Natural killer cell (primary cell): ENCODE measurements around the gene RBM33. TPM values are rescaled to one million over a fixed set of nuclear protein-coding genes. Genes with fewer than 3 reads are reported as not detected.
A peak's percentile ranks its signal among the peaks of the same experiment; 100 is the strongest.

ENCODE experiments used
- ATAC-seq, 3 donors: fragments of 150-1000 bp in 2 of 3; fragments of 200-7000 bp in 1 of 3; cut with Tn5 transposase; 1 replicate in 1 of 3; 2 replicates in 2 of 3; pipeline ENCODE4 v1.10.0; 2021; ENCODE audit warnings: mild to moderate bottlenecking in 2 of 3, moderate library complexity in 2 of 3
- DNase-seq, 2 donors: peaks; one replicate each; pipeline versions ENCODE4 v3.0.0 to v3.0.0-alpha.2; 2013 to 2021; ENCODE audit warnings: mixed read lengths in 1 of 2
- H3K27ac ChIP-seq: one replicate; pipeline ENCODE4 v1.5.1; 2013; ENCODE audit warnings: mild to moderate bottlenecking, low read length
- H3K27me3 ChIP-seq: one replicate; pipeline ENCODE4 v1.6.1; 2013; ENCODE audit warnings: low read length; ENCODE audit not compliant: control insufficient read depth, insufficient read depth
- H3K36me3 ChIP-seq: one replicate; pipeline ENCODE4 v1.6.1; 2013; ENCODE audit warnings: low read length; ENCODE audit not compliant: control insufficient read depth, insufficient read depth
- H3K4me1 ChIP-seq: one replicate; pipeline ENCODE4 v1.6.1; 2013; ENCODE audit warnings: low read length; ENCODE audit not compliant: control insufficient read depth, insufficient read depth
- H3K4me3 ChIP-seq: one replicate; pipeline ENCODE4 v1.5.1; 2013; ENCODE audit warnings: low read length
- H3K9me3 ChIP-seq: one replicate; pipeline ENCODE4 v1.6.1; 2013; ENCODE audit warnings: low read length; ENCODE audit not compliant: control insufficient read depth, insufficient read depth
- H3K27ac Mint-ChIP-seq, 2 donors: one replicate each; pipeline ENCODE4 v1.8.0; 2022; ENCODE audit warnings: mild to moderate bottlenecking in 2 of 2, mixed read lengths in 2 of 2, moderate library complexity in 1 of 2
- H3K27me3 Mint-ChIP-seq, 2 donors: one replicate each; pipeline ENCODE4 v1.8.0; 2022; ENCODE audit warnings: low read depth in 2 of 2, mixed read lengths in 2 of 2
- H3K36me3 Mint-ChIP-seq: one replicate; pipeline ENCODE4 v1.8.0; 2022; ENCODE audit warnings: mixed read lengths
- H3K4me1 Mint-ChIP-seq, 2 donors: one replicate each; pipeline ENCODE4 v1.8.0; 2022; ENCODE audit warnings: mixed read lengths in 2 of 2
- H3K4me3 Mint-ChIP-seq: one replicate; pipeline ENCODE4 v1.8.0; 2022; ENCODE audit warnings: mild to moderate bottlenecking, moderate library complexity, mixed read lengths
- H3K9me3 Mint-ChIP-seq, 2 donors: one replicate each; pipeline ENCODE4 v1.8.0; 2022; ENCODE audit warnings: mixed read lengths in 2 of 2
- CTCF ChIP-seq: fragments of 200-600 bp; IDR thresholded peaks from one replicate; pipeline ENCODE4 v1.8.0; 2022; ENCODE audit warnings: antibody characterized with exemption
- WGBS: methylation state at CpG from one replicate; pipeline ENCODE4 v1.1.7; 2013; ENCODE audit warnings: missing lambda C conversion rate; ENCODE audit not compliant: insufficient coverage; 5-methylcytosine and 5-hydroxymethylcytosine counted together
- intact Hi-C: fragments of 100-400 bp; cut with micrococcal nuclease; formaldehyde crosslinking; loops from one replicate; pipeline ENCODE4 v1.14.2; 2022
- total RNA-seq, 4 donors: library from RNA; stranded (reverse); fragments of 120-200 nt in 1 of 4; gene quantifications; one replicate each; pipeline versions ENCODE4 v1.2.3 to v1.2.4, GENCODE V29; 2013 to 2022

The RBM33 gene
- total RNA-seq, 3 donors from 2014 or later (not counting 1 experiment from before 2014, with no cell fraction given), result 161 to 182 (median 182) TPM

DNA sequence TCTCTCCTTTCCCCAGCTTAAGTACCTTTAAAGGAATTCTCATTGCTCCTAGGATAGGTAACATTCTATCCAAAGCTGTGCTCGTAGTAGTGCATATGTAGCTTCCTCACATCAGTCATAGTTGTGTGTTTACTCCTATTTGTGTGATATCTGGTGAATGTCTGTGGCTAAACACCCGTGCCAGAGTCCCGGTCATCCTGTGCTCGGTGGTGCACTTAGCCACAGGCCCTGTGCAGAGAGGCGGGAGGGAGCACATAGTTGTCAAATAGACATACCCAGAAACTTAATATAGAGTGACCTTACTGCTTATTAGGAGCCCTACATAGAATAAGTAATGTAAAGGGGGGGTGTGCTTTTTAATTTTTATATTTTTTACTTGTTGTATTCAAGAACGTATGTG lies 76.6 kb downstream of the RBM33 start:
- 46% methylated on average over 5 of the region's 6 CpGs for WGBS
- H3K27me3 ChIP-seq, result no peaks in the 10 kb centered on the region
- H3K36me3 Mint-ChIP-seq, result no peaks in the 10 kb centered on the region
- peak; percentile 31 to 72 (median 50) for ATAC-seq
- DNase-seq, result no peak
- no peak overlapping the region for H3K4me3 ChIP-seq
- H3K4me1 ChIP-seq, result peaks cover 3% of the 10 kb centered on the region
- H3K27me3 Mint-ChIP-seq, result no peaks in the 10 kb centered on the region
- H3K4me3 Mint-ChIP-seq, result peak overlapping the region; percentile 45
- H3K27ac ChIP-seq, result peak overlapping the region; percentile 17
- H3K9me3 Mint-ChIP-seq, result no peaks in the 10 kb centered on the region
- no peaks in the 10 kb centered on the region for H3K9me3 ChIP-seq
- no peak for TF ChIP-seq CTCF
- peak overlapping the region; percentile 75 to 80 for H3K27ac Mint-ChIP-seq
- intact Hi-C loops, result loop anchor here (5.0 kb wide), 1 partner anchor 44 kb away; no protein-coding TSS in a partner anchor
- H3K36me3 ChIP-seq, result peaks cover 33% of the 10 kb centered on the region
- H3K4me1 Mint-ChIP-seq, result peaks cover 41 to 54% of the 10 kb centered on the region in 2 donors

- Histone ChIP-seq H3K27ac (peak overlapping the region; percentile 81), H3K4me3 (no peak overlapping the region), H3K9me3 (no peaks in the 10 kb centered on the region), H3K4me1 (peaks cover 3% of the 10 kb centered on the region), H3K36me3 (peaks cover 26% of the 10 kb centered on the region), H3K27me3 (no peaks in the 10 kb centered on the region)
- intact Hi-C loops, result loop anchor here (5.0 kb wide), 1 partner anchor 45 kb away; no protein-coding TSS in a partner anchor
- H3K4me1 Mint-ChIP-seq, result peaks cover 41 to 50% of the 10 kb centered on the region in 2 donors
- H3K36me3 Mint-ChIP-seq, result no peaks in the 10 kb centered on the region
- H3K9me3 Mint-ChIP-seq, result no peaks in the 10 kb centered on the region
- 11% methylated on average over 1 of the region's 2 CpGs for WGBS
- H3K27me3 Mint-ChIP-seq, result no peaks in the 10 kb centered on the region
- no peak for TF ChIP-seq CTCF
- H3K27ac Mint-ChIP-seq, result peak overlapping the region; percentile 83 to 88
- ATAC-seq, result peak; percentile 67 to 87 (median 78)
- no peak for DNase-seq
- peak overlapping the region; percentile 52 for H3K4me3 Mint-ChIP-seq
These were observed 77.7 kb downstream of the RBM33 start for GRCh38 chr7:155722118-155722517.

DNA sequence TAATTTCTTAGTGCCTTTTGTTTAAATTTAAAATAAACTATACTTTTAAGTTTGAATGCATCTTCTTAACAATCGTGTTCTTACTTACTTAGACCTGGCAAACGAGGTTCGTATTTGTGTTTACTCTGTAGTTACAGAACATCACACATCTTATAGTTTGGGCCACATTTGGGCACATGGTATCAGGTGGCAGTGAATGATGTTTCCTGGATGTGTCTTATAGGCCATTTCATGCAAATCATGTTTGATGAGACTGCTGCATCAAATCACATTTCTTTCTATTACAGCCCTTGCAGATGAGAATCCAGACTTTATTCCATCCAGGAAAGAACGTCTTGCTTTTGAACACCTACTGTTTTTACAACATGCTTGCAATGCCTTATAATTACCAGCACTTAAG lies 78.5 kb downstream of the RBM33 start:
- intact Hi-C loops, result loop anchor here (5.0 kb wide), 1 partner anchor 46 kb away; no protein-coding TSS in a partner anchor
- Mint-ChIP-seq H3K4me1 (peaks cover 34 to 50% of the 10 kb centered on the region in 2 donors), H3K4me3 (no peak overlapping the region), H3K27ac (peak overlapping the region; percentile 83 to 88), H3K36me3 (no peaks in the 10 kb centered on the region), H3K27me3 (no peaks in the 10 kb centered on the region), H3K9me3 (no peaks in the 10 kb centered on the region)
- Histone ChIP-seq H3K4me3 (no peak overlapping the region), H3K9me3 (no peaks in the 10 kb centered on the region), H3K27me3 (no peaks in the 10 kb centered on the region), H3K4me1 (peaks cover 3% of the 10 kb centered on the region), H3K36me3 (peaks cover 24% of the 10 kb centered on the region), H3K27ac (peak overlapping the region; percentile 81)
- TF ChIP-seq CTCF, result no peak
- WGBS, result 100% methylated on average over 1 of the region's 4 CpGs
- DNase-seq, result no peak
- no peak for ATAC-seq
